Measurements from ENCODE around the gene LBH.

- TF ChIP-seq ZNF274 (IDR thresholded peaks at IDR 0.05; ENCODE audit: low read depth, low read length): no peak
- no peak for TF ChIP-seq YY1 (IDR thresholded peaks at IDR 0.05; ENCODE audit: insufficient read depth, insufficient read length)
Measured at GRCh38 chr2:30278419-30278818, 47.1 kb downstream of the LBH start.
